ENCODE results near the gene GAS7.
A peak's percentile ranks its signal among the peaks of the same experiment; 100 is the strongest.

Gene GAS7

DNA sequence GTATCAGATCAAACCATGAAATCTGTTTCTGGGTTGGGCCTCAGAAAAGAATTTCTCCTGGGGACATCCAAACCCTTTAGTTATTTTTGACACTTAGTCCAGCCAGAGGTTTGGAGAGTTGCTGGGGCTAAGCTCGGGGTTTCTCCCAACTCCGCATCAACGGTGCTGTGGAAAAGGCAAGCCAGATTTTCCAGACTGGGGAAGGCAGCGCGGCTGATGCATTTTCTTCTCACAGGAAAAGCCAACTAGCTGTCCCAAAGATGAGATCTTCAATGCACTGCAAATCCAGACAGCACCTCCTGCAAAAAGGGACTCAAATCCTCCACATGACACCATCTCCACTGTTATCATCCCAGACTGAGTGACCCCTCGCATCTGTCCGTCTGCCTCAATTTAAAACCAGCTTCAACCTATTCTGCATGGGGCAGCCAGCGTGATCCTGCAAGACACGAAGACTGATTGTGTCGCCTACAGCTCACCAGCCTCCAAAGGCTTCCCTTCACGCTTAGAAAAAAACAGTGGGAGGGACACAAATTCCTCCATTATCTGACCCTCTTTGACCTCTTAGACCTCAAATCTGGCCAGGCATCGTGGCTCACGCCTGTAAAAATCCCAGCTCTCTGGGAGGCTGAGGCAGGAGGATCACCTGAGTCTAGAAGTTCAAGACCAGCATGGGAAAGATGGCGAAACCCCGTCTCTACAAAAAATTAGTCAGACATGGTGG, 62.0 kb downstream of the GAS7 start:
- DNase-seq: no peak

DNA sequence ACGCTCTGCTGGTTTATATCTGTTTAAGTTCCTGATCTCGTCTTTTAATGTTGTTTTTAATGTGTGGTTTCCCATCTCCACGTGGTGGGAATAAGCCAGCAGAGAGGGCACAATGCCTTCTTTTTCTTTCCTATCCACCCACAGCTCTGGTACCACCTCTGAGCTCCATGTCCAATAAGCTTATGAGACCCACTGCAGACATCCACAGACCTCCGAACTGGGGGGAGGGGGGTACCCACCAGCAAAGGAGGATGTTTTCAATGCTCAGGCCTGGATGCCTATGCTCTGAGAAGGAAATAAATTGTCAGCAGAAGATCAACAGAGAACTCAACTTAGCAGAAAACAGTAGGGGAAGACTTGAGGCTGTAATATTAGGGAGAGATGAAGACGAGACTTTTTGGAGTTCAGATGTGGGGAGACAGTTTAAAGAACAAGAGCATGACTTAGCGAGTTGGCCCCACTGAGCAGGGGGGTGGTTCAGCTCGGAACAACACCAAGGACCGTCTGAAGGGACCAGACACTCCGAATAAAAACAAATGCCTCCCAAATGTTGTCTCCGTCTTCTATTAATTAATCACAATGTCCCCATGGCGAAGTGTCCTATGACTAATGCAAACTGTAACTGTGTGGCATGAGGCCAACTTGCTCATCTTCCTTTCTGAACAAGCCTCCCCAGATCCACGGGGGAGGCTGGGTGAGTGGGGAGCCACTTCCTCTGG, 62.7 kb downstream of the GAS7 start:
- DNase-seq: peak in 1 of 58 donors; percentile 76

DNA sequence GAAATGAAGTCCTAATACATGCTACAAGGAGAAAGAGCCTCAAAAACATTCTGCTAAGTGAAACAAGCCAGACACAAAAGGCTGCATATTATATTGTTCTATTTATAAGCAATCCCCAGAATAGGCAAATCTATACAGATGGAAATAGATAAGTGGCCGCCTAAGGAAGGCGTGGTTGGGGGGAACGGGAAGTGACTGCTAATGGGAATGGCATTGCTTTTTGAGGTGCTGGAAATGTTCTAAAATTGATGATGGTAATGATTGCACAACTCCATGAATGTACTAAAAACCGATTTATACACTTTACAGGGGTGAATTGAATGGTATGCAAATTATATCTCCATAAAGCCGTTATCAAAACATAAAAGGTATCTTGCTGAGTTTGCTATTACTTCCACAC, 67.7 kb downstream of the GAS7 start:
- DNase-seq: no peak

DNA sequence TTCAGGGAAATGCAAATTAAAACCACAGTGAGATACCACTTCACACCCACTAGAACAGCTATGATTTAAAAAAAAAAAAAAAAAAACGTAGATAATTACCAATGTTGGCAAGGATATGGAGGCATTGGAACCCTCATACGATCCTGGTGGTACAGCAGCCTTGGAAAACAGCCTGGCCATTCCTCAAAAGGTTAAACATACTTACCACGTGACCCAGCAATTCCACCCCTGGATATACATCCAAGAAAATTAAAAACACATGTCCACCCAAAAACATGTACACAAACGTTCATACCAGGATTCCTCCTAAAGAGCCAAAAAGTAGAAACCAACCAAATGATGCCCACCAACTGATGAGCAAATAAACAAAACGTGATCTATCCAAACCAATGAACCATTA, 68.1 kb downstream of the GAS7 start:
- no peak for DNase-seq

DNA sequence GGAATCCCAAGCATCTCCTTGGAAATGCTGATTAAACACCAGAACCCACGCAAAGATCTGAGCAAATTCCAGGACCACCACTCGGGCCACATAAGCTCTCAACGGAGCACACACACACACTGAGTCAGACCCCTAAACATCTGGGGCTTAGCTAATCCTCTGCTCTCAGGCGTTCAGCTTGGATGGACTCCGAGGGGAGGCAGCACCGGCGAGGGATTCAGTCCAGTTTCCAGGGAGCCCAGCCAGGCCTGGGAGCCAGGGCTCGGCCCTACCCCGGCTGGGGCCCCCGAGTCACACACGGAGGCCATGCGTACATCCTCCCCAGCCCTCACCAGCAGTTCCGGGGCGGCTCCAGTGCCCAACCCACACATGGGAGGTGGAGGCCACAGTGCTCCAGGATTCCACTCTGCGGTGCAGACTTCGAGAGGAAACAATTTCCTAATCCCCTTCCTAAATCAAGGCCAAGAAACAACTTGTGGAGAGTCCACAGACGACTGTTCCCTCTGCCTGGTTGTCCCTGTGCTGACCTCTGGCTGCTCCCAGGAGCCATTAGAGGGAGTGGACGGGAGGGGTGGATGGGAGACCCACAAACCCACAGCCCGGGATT, 70.5 kb downstream of the GAS7 start:
- DNase-seq: peak in 21 of 58 donors; percentile 15 to 67 (median 50)

DNA sequence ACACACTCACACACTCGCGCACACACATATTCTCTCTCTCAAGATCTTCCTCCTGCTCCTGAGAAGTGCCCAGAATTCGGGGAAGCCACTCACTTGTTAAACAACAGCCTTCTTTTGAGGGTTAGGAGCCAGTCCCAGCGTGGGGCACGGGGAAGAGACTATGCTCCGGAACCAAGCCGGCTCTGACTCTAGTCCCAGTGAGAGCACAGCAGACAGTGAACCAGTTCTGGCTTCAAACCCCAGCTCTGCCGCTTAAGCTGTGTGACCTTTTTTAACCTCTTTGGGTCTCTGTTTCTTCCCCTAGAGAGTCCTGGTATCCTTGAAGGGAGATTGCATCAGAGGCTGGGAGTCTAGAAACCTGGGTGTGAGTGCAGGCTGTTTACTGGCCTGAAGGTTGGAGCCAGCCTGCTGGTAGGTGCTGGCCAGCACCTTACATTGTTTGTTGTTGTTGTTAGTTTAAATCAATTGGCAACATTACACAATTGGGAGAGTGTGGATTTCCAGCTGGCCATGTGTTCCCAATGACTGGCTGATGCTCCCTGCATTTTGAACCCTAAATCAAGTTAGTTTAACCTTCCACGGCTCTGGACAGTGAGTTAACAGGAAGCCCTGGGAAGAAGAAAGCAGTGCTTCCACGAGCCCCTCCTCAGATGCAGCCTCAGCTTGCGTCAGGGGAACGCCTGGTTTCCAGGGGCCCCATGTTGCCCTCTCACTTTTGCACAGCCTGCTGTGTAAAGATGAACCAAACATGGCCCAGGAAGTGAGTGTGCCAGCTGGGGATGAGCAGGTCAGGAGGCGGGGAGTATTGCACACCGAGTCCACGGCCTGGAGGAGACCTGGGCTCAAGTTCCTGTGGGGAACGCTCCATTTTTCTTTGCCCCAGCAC, 71.5 kb downstream of the GAS7 start:
- no peak for DNase-seq

DNA sequence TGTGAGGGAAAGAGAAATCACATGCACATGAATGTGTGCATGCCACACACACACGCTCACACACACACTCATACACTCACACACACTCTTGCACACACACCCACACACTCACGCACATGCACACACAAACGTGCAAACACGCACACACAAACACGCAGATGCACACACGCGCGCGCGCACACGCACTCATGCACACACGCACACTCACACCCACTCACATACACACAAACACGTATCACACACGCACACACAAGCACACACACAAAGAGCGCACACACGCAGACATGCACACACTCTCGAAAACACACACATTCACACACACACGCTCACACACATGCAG, 72.2 kb downstream of the GAS7 start:
- DNase-seq: no peak

DNA sequence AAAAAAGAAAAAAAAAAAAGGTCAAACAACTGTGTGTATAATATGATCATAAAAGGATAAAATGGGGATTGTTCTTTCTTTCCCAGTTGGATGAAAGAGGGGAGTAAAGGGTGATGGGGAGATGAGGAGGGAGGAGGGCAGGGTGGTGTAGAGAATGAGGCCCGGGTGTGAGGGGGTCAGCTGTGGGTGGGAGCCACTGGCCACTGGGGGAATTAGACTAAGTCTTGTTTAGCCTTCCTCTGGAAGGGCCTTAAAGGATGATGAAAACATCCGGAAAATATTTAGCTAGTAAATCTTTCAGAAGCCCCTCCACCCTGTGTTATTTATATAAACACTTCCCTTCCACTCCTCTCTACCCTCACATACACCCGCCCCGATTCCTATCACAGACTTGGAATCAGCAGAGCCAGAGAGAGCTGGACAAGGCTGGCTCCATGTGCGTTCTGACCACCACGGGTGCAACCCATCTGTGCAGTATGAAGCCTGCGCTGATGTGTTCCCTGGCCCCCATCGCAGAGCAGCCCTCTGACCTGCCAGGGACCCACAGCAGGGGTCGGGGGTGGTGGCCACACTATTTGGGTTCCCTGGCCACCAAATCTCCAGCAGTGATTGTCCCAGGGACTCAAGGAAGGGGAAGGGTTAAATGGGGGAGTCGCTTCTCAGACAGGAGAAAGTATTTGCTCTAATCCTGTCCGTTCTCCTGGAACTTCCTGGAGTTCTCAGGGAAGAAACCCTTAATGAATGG, 72.7 kb downstream of the GAS7 start:
- DNase-seq: no peak

DNA sequence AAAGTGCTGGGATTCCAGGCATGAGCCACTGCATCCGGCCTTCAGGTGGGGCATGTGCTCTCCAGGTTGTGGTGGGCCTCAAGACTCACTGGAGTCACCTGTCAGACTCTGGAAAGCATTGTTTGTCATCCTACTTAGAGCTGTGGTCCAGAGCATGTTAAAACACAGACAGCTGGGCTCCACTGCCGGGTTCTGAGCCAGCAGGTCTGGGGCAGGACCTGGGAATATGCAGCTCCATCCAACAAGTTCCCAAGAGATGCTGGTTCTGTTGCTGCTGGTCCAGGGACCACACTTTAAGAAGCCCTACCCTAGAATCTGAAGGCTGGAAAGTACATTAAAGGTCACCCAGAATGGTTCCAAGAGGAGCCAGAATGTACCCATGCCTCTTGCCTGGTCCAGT, 75.3 kb downstream of the GAS7 start:
- DNase-seq: no peak

DNA sequence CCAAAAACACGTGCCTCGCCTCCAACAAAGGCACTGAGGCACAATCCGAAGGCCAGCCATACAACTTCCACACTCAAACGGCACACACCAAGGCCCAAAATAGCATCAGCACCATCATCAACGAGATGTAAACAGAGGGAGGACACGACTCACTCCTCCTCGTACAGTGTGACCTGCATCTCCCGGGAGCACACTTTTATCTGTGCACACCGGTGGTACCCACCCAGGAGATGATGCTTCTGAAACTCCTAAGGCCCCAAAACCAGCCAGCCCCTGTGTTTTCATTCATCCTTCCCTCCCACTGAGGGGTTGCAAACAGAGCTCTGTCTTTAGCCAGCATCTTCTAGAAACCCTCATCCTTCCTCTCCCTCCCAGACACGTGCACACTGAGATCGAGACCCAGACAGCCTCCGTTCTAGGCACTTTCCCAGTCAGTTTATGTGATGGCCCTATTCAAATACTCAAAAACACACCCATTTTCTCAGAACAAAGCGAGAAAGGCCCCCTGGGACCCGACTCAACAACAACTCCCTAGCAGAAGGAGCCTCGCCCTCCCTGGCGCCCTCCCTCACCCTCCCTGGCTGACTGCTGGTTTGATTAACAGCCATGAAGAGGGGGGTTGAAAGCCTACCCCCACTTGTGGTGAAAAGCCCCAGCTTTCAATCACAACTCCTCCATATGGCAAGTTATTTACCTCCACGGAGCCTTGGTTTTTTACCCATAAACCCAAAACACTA, 76.3 kb downstream of the GAS7 start:
- DNase-seq: no peak

DNA sequence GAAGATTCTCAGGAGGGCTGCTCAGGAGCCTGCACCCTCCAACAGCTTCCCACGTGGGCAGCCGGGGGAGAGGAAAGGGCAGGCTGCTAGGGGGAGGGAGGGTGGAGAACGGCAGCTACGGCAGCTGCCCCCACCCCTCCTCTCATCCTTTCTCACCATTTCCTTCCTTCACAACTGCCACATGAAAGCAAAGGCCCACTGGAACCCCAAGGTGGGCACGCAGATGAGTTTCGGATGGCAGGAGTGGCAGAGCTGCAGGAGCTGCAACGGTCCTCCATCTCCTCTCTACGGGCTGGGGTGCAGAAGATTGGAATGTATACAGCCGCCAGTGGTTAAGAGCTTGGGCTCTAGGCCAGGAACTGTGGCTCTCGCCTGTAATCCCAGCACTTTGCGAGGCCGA, 77.7 kb downstream of the GAS7 start:
- no peak for DNase-seq

DNA sequence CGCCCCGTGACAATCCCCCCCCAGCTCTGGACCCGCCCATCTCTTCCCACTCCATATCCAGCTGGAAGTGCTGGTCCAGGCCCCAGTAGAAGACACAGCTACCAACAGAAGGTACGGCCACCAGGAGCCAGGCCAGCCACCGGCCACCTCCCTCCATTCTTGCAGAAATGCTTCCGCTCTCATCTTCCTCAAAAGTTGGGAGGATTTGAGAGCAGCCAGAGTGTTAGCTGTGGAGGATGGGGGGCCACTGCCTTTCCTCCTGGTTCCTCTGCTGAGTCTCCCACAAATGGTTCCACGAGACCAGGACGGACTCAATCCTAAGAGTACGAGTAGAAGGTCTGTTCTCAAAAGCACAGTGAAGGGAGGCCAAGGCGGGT, 78.3 kb downstream of the GAS7 start:
- no peak for DNase-seq

DNA sequence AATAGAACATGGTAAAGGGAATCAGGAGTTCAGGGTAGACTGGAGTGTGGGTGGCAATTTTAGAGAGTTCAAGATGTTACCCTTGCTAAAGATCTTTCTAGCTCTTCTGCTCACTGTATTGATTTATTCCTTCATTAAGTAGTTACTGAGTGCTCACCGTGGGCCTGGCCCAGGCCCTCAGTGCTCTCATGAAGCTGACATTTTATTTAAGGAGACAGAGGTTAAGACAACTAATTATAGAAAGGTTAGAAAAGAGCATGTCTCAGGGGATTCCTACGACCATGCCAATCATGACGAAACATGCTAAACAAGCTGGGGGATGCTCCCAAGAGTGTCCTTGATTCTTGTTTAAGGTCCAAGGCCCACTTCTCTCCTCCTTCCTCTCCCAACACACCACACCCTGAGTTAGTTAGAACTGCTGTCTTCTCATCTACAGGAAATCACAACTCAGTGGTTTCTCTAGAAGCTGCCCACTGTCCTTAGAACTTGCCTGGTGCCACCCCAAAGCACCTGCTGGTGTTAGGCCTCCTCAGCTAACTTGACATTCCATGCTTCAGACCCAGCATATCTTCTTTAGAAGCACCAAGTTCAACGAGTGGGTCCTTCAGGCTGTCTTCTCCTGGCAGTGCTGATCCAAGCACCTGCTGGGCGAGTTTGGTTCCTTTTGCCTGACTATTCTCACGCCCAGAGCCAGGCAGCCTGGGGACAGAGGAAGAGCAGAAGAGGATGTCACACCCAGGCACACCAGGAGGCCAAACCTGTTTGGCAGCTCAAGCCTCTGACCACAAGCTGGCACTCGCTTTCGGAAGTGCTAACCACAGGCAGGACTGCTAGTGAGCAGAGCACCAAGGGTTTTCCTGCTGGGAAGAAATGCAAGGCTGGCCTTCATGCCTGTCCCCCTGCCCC, 79.0 kb downstream of the GAS7 start:
- peak in 3 of 58 donors; percentile 18 to 22 (median 20) for DNase-seq

DNA sequence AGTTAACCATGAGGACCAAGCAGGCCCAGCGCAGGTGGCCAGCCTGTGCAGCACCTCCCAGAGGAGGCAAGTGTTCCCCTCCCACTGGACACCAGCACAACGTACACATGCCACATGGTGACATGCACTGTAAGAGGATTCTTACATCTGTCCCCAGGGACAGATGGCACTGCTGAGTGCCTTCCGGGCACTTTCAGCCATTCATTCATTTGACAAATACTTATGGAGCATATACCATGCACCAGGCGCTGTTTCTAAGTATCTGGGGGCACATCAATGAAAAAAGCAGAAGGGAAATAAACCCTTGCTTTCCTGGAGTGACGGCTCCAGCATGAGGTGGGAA, 79.6 kb downstream of the GAS7 start:
- peak in 1 of 58 donors; percentile 16 for DNase-seq

DNA sequence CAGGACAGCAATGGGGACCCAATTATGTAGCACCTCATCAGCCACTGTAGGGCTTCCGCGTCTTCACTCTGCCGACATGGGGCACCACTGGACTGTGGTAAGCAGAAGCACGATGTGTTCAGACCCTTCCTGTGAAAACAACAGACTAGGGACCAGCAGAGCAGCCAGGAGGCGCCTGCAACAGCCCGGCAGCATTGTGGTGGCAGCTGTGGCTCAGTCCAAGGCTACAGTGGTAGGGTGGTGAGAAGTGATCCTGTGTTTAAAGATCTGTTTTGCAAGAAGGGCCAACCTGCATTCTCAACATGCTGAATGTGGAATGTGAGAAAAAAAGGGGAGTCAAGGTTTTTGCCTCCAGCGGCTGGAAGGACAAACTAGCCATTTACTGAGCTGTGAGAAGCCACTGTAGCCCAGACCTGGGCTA, 80.8 kb downstream of the GAS7 start:
- DNase-seq: peak in 39 of 58 donors; percentile 8 to 80 (median 46)

DNA sequence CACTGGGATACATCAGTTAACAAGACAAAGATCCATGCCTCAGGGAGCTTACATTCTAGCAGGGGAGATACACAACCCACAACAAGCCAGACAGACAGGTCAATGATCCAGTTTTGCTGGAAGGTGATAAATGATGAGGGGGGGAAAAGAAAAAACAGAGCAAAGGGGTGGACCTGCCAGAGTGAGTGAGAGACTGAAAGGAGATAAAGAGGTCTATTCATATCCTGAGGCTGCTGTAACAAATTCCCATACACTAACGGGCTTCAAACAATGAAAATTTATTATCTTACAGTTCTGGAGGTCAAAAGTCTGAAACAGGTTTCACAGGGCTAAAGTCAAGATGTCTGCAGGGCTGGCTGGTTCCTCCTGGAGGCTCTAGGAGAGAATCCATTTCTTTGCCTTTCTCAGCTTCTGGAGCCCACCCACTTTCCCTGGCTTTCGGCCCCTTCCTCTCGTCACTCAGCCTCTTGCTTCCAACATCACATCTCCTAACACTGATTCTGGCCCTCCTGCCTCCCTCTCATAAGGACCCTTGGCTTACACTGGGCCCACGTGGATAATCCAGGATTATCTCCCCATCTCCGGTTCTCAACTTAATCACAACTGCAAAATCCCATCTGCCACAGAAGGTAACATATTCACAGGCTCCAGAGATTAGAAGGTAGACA, 81.5 kb downstream of the GAS7 start:
- no peak for DNase-seq

DNA sequence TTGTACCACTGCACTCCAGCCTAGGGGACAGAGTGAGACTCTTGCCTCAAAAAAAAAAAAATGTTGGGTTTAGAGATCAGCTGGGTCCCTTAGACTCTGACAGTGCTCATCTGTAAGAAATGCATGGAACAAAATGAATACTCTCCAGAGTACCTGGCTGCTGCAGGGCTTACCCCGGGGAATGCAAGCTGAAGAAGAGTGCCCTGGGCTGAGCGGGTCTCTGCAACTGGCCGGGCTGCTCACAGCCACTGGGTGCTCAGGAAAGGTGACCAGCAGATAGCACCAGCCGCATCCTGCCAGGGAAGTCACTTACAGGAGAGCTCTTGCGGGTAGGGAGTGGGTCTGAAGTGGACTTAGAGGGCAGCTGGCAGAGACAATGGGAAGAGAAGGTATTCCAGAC, 82.1 kb downstream of the GAS7 start:
- no peak for DNase-seq

DNA sequence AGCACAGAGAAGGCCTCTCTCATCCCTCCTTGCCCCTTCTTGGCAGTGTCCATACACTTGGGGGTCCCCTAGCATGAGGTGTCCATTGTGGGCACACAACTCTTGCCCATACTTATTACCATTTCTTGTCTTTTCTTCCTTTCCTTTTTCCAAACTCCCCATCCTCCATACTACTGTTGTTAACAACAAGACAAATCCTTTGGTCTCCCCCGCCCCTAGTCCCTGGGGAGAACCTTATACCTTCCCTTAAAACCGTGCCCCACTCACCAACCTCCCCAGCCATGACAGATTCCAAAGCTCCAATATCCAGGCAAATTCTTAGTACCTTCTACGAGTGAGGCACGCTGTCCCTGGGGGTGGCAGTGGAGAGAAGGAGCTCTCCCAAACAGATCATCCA, 82.9 kb downstream of the GAS7 start:
- no peak for DNase-seq
